Cardiac fibroblast (primary cell): ENCODE data around the gene BICD2.
A peak's percentile ranks its signal among the peaks of the same experiment; 100 is the strongest.
"Not testable (repeated sequence)": the region's sequence is repeated elsewhere in the genome, so short reads cannot be mapped to it uniquely, and the experiment has no call there.

Source experiments
- DNase-seq, 2 donors: peaks; one replicate each; pipeline versions ENCODE4 v3.0.0 to v3.0.0-alpha.2; 2010; ENCODE audit warnings: low read depth in 2 of 2
- H3K4me3 ChIP-seq, 2 donors: replicated peaks in 1 of 2; 1 replicate in 1 of 2; 2 replicates in 1 of 2; pipeline ENCODE4 v1.5.1; 2011; ENCODE audit warnings: low read depth in 2 of 2, low read length in 2 of 2, mild to moderate bottlenecking in 2 of 2, moderate library complexity in 1 of 2
- TF ChIP-seq, protein P1 (sequence below): IDR thresholded peaks from one replicate; pipeline ENCODE4 v1.5.1; 2011; ENCODE audit warnings: low read depth, mild to moderate bottlenecking, low read length, inconsistent platforms

Gene BICD2

DNA sequence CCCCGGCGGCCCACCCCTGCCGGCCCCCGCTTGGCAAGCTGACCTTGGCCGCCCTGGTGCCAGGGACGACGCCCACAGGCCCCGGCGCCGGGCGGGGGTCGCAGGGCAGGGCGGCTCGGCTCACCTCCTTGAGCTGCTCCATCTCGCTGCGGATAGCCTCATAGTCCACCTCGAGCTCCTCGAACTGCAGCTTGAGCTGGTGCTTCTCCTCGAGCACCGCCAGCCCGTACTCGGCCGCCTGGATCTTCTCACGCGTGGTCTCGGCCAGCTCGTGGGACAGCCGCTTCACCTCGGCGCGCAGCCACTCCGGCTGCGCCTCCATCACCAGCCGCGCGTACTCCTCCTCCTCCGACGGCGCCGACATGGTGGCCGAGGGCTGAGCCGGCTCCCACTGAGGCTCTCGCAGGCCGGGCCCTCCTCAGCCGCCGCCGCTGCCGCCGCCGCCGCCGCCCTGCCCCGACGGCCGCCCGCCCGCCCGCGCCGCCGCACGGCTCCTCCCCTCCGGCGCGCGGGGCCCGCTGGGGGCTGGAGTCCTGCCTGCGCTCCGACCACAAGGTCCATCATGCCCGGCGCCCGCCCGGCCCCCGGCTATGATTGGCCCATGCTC lies at the start of gene BICD2:
TSS of gene BICD2 (minus strand) at position 453 of the 607 bp plus-strand sequence. CDS start at position 364, 89 bp downstream.
- DNase-seq, result no peak
- TF ChIP-seq, protein P1, sequence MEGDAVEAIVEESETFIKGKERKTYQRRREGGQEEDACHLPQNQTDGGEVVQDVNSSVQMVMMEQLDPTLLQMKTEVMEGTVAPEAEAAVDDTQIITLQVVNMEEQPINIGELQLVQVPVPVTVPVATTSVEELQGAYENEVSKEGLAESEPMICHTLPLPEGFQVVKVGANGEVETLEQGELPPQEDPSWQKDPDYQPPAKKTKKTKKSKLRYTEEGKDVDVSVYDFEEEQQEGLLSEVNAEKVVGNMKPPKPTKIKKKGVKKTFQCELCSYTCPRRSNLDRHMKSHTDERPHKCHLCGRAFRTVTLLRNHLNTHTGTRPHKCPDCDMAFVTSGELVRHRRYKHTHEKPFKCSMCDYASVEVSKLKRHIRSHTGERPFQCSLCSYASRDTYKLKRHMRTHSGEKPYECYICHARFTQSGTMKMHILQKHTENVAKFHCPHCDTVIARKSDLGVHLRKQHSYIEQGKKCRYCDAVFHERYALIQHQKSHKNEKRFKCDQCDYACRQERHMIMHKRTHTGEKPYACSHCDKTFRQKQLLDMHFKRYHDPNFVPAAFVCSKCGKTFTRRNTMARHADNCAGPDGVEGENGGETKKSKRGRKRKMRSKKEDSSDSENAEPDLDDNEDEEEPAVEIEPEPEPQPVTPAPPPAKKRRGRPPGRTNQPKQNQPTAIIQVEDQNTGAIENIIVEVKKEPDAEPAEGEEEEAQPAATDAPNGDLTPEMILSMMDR, result no peak

DNA sequence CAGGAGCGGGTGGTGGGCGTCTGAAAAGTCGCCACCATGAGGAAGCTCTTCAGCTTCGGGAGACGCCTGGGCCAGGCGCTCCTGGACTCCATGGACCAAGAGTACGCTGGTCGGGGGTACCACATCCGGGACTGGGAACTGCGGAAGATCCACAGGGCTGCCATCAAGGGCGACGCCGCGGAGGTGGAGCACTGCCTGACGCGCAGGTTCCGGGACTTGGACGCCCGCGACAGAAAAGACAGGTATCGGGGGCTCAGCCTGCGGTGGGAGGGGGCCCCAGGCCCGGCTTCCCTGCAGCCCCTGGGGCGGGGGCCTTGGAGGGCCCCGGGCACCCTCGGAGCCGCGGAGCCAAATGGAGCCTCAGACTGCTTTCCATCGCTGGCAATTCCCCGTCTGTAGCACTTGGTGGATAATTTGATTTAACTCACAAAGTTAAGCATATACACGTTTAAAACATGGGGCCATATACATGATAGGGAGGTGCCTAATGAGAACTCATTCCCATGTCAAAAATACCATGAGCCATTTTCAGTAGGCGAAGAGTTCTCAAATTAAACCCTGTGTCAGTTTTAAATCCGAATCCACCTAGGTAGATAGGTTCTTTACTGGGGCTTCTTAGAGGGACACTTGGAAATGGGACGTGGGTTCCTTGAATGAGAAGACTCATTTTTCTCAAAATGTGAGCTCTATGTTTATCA lies 45.1 kb upstream of the BICD2 start:
- not testable (repeated sequence) for H3K4me3 ChIP-seq, DNase-seq

More for the DNA sequence above, at the start of gene BICD2:
- peak within 1 kb of the TSS; percentile 94 to 100 for H3K4me3 ChIP-seq

DNA sequence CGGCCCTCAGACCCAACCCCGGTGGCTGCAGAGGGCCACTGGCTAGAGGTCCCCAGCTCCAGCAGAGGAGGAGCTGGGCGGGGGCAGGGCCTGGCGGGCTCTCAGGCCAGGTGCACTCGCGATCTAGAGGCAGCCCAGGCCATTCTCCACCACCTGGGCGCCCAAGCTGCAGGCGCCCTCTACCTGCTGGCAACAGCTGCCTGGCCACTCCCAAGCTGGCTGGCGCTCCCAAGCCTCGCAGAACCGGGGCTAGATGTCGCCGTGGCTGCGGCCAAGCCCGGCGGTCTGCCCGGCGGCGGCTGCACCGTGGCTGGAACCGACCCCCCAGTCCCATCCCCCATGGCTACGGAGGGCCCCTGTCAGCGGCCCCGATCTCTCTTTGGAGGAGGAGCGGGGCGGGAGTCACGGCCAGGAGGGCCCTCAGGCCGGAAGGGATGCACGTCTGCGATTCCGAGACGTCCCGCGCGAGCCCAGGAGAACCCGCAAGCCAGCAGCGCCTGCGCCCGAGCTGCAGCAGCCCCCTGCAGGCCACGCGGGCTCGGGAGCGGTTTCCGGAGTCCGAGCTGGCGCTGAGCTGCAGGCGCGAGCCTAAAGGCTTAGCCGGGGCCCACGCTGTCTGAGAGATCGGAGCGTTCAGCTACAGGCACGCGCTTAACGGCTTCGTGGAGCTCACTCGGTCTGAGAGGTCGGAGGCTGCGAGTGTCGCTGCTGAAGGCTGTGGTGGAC lies 44.3 kb upstream of the BICD2 start:
- TF ChIP-seq, protein P1, result peak; percentile 38
- DNase-seq, result peak; percentile 63 to 78
- no peak overlapping the region for H3K4me3 ChIP-seq

DNA sequence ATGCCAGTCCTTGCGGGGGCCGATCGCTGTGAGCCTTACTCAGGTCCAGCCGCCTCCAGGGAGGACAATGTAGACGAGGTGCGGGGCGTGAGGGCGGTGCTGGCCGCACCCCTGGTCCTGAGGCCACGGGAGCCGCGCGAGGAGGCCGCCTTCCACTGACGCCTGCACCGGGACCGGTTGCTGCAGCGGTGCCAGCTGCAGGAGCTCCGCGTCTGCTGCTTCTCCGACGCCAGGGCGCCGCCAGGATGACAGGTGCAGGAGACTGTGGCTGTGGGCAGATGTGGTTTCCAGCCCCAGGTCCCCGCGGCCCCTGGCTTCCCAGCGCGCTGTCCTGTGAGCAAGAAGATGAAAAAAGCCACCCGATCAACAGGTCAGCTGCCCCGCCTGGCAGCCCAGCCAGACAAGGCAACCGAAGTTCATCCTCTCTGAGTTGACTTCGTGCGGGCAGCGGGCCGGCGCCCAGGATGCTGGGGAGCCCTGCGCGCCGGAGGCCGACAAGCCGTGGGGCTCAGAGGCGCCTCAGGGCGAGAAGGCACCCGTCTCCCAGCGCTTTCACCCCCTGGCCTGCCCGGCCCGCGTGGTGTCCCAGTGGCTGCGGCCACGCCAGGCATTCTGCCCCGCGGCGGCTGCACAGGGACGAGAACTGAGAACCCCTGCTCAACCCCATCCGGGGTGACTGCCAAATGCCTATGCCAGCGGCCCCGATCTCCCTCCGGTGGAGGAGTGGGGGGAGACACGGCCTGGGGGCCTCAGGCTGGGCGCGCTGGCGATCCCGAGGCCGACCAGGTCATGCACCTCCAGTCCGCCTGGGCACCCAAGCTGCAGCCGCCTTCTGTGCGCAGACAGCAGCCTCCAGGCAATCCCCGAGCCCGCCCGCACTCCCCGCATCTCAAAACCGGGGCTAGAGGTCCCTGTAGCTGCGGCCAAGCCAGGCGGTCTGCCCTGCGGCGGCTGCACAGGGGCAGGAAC lies 43.4 kb upstream of the BICD2 start:
- no peak overlapping the region for H3K4me3 ChIP-seq
- no peak for DNase-seq
- TF ChIP-seq, protein P1, result no peak

DNA sequence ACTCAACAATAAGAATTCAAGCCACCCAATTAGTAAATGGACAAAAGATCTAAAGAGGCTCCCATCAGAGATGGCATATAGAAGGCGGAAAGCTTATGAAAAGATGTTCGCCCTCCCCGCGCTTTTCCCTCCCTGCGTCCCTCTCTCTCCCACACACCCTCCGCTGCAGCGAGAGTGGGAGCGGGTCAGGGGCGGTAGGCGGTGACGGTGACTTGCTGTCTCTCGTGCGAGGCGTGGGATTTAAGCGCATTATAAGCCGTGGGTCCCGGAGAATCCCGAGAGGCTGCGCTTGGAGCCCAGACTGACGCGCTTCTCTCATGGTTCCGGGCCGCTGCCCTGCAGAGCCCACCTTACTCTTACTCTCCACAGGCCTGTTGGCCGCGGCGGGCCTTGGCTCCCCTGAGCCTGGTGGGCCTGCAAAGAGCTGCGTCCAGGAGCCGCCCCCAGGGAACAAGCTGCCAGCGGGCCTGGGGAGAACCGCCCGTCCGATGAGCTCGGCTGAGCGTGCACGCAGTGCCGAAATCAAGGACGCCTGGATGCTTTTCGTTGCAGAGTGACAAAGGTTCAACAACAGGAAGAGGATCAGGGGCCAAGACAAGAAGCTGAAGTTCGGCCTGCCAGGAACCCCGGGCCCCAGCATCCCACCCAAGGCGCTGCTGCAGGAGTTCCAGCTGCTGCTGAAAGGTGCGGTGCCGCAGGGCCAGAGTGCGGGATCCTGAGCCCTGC lies 42.6 kb upstream of the BICD2 start:
- DNase-seq, result no peak
- TF ChIP-seq, protein P1, result no peak
- no peak overlapping the region for H3K4me3 ChIP-seq

DNA sequence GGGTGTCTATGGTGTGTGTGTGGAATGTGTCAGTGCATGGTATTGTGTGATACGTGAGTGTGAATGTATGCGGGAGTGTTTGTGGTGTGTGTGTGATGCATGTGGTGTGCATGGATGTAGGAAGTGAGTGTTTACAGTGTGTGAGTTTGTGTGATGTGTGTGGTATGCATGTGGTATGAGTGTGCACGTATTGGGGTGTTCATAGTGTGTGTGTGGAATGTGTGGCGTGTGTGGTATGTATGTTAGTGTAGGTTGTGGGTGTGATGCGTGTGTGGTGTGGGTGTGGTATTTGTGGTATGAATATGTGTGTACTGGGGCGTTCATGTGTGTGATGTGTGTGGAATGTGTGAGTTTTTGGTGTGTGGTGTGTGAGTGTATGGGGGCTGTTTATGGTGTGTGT lies 40.1 kb upstream of the BICD2 start:
- H3K4me3 ChIP-seq, result no peak overlapping the region
- DNase-seq, result no peak
- TF ChIP-seq, protein P1, result no peak
